OCI-M2 (cell line): ENCODE results near the gene FOXL3.
"Not testable (repeated sequence)": the region's sequence is repeated elsewhere in the genome, so short reads cannot be mapped to it uniquely, and the experiment has no call there.

ENCODE experiments used
- DNase-seq: peaks from one replicate; lab custom pipeline; 2025; ENCODE audit not compliant: unreplicated experiment; lab: John Stamatoyannopoulos, UW

FOXL3 gene

GRCh38 chr7:286266-286665, 3.7 kb upstream of the FOXL3 start:
- DNase-seq: no peak

GRCh38 chr7:288671-289101, 1.3 kb upstream of the FOXL3 start:
- DNase-seq: no peak

GRCh38 chr7:289209-289755, 688 bp upstream of the FOXL3 start:
- DNase-seq: no peak

- no peak for DNase-seq
Measured at GRCh38 chr7:290554-291372, 793 bp downstream of the FOXL3 start.

- DNase-seq: no peak
Measured at GRCh38 chr7:291373-292092, 1.6 kb downstream of the FOXL3 start.

- DNase-seq: no peak
Measured at GRCh38 chr7:292226-292625, 2.3 kb downstream of the FOXL3 start.

GRCh38 chr7:292826-293225, 2.9 kb downstream of the FOXL3 start:
- DNase-seq: no peak

- DNase-seq: no peak
Measured at GRCh38 chr7:293681-294439, 3.9 kb downstream of the FOXL3 start.

- DNase-seq: no peak
Measured at GRCh38 chr7:294440-295154, 4.6 kb downstream of the FOXL3 start.

- DNase-seq: no peak
Measured at GRCh38 chr7:295155-296154, 5.5 kb downstream of the FOXL3 start.

GRCh38 chr7:296373-296945, 6.5 kb downstream of the FOXL3 start:
- no peak for DNase-seq

- DNase-seq: not testable (repeated sequence)
Measured at GRCh38 chr7:297141-297540, 7.2 kb downstream of the FOXL3 start.

- DNase-seq: no peak
Measured at GRCh38 chr7:297611-298374, 7.8 kb downstream of the FOXL3 start.

GRCh38 chr7:298375-298702, 8.4 kb downstream of the FOXL3 start:
- DNase-seq: no peak

GRCh38 chr7:298743-299142, 8.8 kb downstream of the FOXL3 start:
- DNase-seq: no peak

- DNase-seq: no peak
Measured at GRCh38 chr7:299169-299568, 9.2 kb downstream of the FOXL3 start.

GRCh38 chr7:299628-300027, 9.7 kb downstream of the FOXL3 start:
- no peak for DNase-seq

- DNase-seq: no peak
Measured at GRCh38 chr7:300048-300447, 10.1 kb downstream of the FOXL3 start.
